Raji (cell line): ENCODE results near the gene COL4A1.

Experiments
- POLR2A ChIP-seq: IDR thresholded peaks from 2 replicates; pipeline ENCODE4 v1.6.1; 2011; ENCODE audit warnings: low read depth, low read length, control low read depth; ENCODE audit not compliant: insufficient read depth

Gene COL4A1

GRCh38 chr13:110283736-110284517 lies 23.0 kb downstream of the COL4A1 start:
- TF ChIP-seq POLR2A = no peak

GRCh38 chr13:110282316-110282841 lies 24.6 kb downstream of the COL4A1 start:
- no peak for TF ChIP-seq POLR2A

GRCh38 chr13:110281736-110282135 lies 25.2 kb downstream of the COL4A1 start:
- TF ChIP-seq POLR2A = no peak

GRCh38 chr13:110280985-110281688 lies 25.8 kb downstream of the COL4A1 start:
- no peak for TF ChIP-seq POLR2A

GRCh38 chr13:110280231-110280813 lies 26.6 kb downstream of the COL4A1 start:
- TF ChIP-seq POLR2A = no peak

- no peak for TF ChIP-seq POLR2A
Measured at GRCh38 chr13:110279684-110280083, 27.3 kb downstream of the COL4A1 start.

- no peak for TF ChIP-seq POLR2A
Measured at GRCh38 chr13:110278859-110279258, 28.1 kb downstream of the COL4A1 start.

GRCh38 chr13:110277357-110277975 lies 29.5 kb downstream of the COL4A1 start:
- TF ChIP-seq POLR2A = no peak

- no peak for TF ChIP-seq POLR2A
Measured at GRCh38 chr13:110276553-110276950, 30.4 kb downstream of the COL4A1 start.

GRCh38 chr13:110275931-110276552 lies 30.9 kb downstream of the COL4A1 start:
- TF ChIP-seq POLR2A = no peak

GRCh38 chr13:110274687-110275086 lies 32.3 kb downstream of the COL4A1 start:
- no peak for TF ChIP-seq POLR2A

GRCh38 chr13:110273254-110273653 lies 33.7 kb downstream of the COL4A1 start:
- TF ChIP-seq POLR2A = no peak

- no peak for TF ChIP-seq POLR2A
Measured at GRCh38 chr13:110272651-110273050, 34.3 kb downstream of the COL4A1 start.

GRCh38 chr13:110272227-110272626 lies 34.7 kb downstream of the COL4A1 start:
- no peak for TF ChIP-seq POLR2A

GRCh38 chr13:110271313-110271712 lies 35.6 kb downstream of the COL4A1 start:
- TF ChIP-seq POLR2A = no peak

GRCh38 chr13:110270507-110270906 lies 36.5 kb downstream of the COL4A1 start:
- TF ChIP-seq POLR2A = no peak
